GM23338 (cell line): ENCODE measurements around the gene AIP. TPM values are rescaled to one million over a fixed set of nuclear protein-coding genes. Genes with fewer than 3 reads are reported as not detected.

ENCODE experiments used
- ATAC-seq: fragments of 200-7000 bp; cut with Tn5 transposase; 3 replicates; pipeline ENCODE4 v1.9.1; 2020
- DNase-seq: peaks from one replicate; pipeline ENCODE4 v3.0.0-alpha.2; 2015; ENCODE audit warnings: low spot score
- H2AFZ ChIP-seq: fragments of 200-600 bp; sonication (generic); 2 replicates; pipeline ENCODE4 v1.8.0; 2016; ENCODE audit warnings: antibody characterized with exemption, mild to moderate bottlenecking, moderate library complexity
- H3F3A ChIP-seq: fragments of 200-600 bp; sonication (generic); replicated peaks from 2 replicates; pipeline ENCODE4 v1.8.0; 2017; ENCODE audit warnings: antibody characterized with exemption, mixed run types, low read depth
- H3K27ac ChIP-seq: fragments of 200-600 bp; sonication (generic); 2 replicates; pipeline ENCODE4 v1.6.1; 2016; ENCODE audit warnings: low read depth
- H3K27me3 ChIP-seq: fragments of 200-600 bp; sonication (generic); 2 replicates; pipeline ENCODE4 v1.8.0; 2016; ENCODE audit warnings: mild to moderate bottlenecking, mixed run types, moderate library complexity; ENCODE audit not compliant: insufficient read depth
- H3K36me3 ChIP-seq: fragments of 200-600 bp; sonication (generic); 2 replicates; pipeline ENCODE4 v1.8.0; 2016; ENCODE audit warnings: mild to moderate bottlenecking; ENCODE audit not compliant: insufficient read depth
- H3K4me1 ChIP-seq: fragments of 200-600 bp; sonication (generic); 2 replicates; pipeline ENCODE4 v1.8.0; 2016; ENCODE audit warnings: mild to moderate bottlenecking, moderate library complexity; ENCODE audit not compliant: insufficient read depth
- H3K4me2 ChIP-seq: fragments of 200-600 bp; sonication (generic); 2 replicates; pipeline ENCODE4 v1.7.1; 2017; ENCODE audit warnings: mixed run types
- H3K4me3 ChIP-seq: fragments of 200-600 bp; sonication (generic); 2 replicates; pipeline ENCODE4 v1.6.1; 2016; ENCODE audit warnings: mixed run types
- H3K79me2 ChIP-seq: fragments of 200-600 bp; sonication (generic); replicated peaks from 2 replicates; pipeline ENCODE4 v1.8.0; 2017; ENCODE audit warnings: mild to moderate bottlenecking; ENCODE audit not compliant: insufficient read depth
- H3K9me2 ChIP-seq: fragments of 200-600 bp; sonication (generic); 2 replicates; pipeline ENCODE4 v1.8.0; 2017; ENCODE audit not compliant: insufficient read depth
- H4K20me1 ChIP-seq: fragments of 200-600 bp; sonication (generic); replicated peaks from 2 replicates; pipeline ENCODE4 v1.8.0; 2017; ENCODE audit warnings: mild to moderate bottlenecking; ENCODE audit not compliant: insufficient read depth
- H3K27ac Mint-ChIP-seq: 2 replicates; pipeline ENCODE4 v1.8.0; 2020; ENCODE audit warnings: inconsistent platforms, mild to moderate bottlenecking, moderate library complexity, mixed read lengths
- H3K27me3 Mint-ChIP-seq: 3 replicates; pipeline ENCODE4 v1.8.0; 2022; ENCODE audit warnings: low read depth, mild to moderate bottlenecking, moderate library complexity, mixed read lengths, inconsistent platforms; ENCODE audit not compliant: insufficient read depth, poor library complexity
- H3K36me3 Mint-ChIP-seq: 3 replicates; pipeline ENCODE4 v1.8.0; 2021; ENCODE audit warnings: low read depth, mild to moderate bottlenecking, inconsistent platforms, moderate library complexity, mixed read lengths
- H3K4me1 Mint-ChIP-seq: 3 replicates; pipeline ENCODE4 v1.8.0; 2020; ENCODE audit warnings: mild to moderate bottlenecking, inconsistent platforms, mixed read lengths
- H3K4me3 Mint-ChIP-seq: 3 replicates; pipeline ENCODE4 v1.8.0; 2021; ENCODE audit warnings: moderate library complexity, mild to moderate bottlenecking, inconsistent platforms, mixed read lengths
- H3K9me3 Mint-ChIP-seq: 3 replicates; pipeline ENCODE4 v1.8.0; 2020; ENCODE audit warnings: moderate library complexity, mild to moderate bottlenecking, inconsistent platforms, mixed read lengths
- CREB1 ChIP-seq: fragments of 250-450 bp; sonication (Bioruptor Pico); IDR thresholded peaks from 2 replicates; pipeline ENCODE4 v1.5.0; 2020; ENCODE audit warnings: low read depth, mild to moderate bottlenecking, moderate library complexity
- EZH2 ChIP-seq: fragments of 200-600 bp; sonication (generic); IDR thresholded peaks from one replicate; pipeline ENCODE4 v1.8.0; 2017; ENCODE audit warnings: antibody characterized with exemption, mild to moderate bottlenecking, low read depth; ENCODE audit not compliant: unreplicated experiment
- EZH2phosphoT487 ChIP-seq: fragments of 200-600 bp; sonication (generic); IDR thresholded peaks from one replicate; pipeline ENCODE4 v1.8.1; 2018; ENCODE audit warnings: antibody characterized with exemption; ENCODE audit not compliant: unreplicated experiment
- JUNB ChIP-seq: IDR thresholded peaks from one replicate; pipeline ENCODE4 v1.6.1; 2016; ENCODE audit warnings: antibody characterized with exemption; ENCODE audit not compliant: unreplicated experiment
- NANOG ChIP-seq: IDR thresholded peaks from 2 replicates; pipeline ENCODE4 v1.6.1; 2016; ENCODE audit warnings: antibody characterized with exemption, borderline replicate concordance
- POLR2AphosphoS5 ChIP-seq: IDR thresholded peaks from 2 replicates; pipeline ENCODE4 v1.6.1; 2016; ENCODE audit warnings: antibody characterized with exemption, low read depth
- STAT1 ChIP-seq: IDR thresholded peaks from one replicate; pipeline ENCODE4 v1.6.1; 2016; ENCODE audit warnings: antibody characterized with exemption; ENCODE audit not compliant: unreplicated experiment
- ZNF114 ChIP-seq: fragments of 250-450 bp; sonication (Bioruptor Pico); IDR thresholded peaks from 2 replicates; pipeline ENCODE4 v1.5.0; 2020; ENCODE audit warnings: mild to moderate bottlenecking, moderate library complexity
- ZNF331 ChIP-seq: fragments of 250-450 bp; sonication (Bioruptor Pico); IDR thresholded peaks from 2 replicates; pipeline ENCODE4 v1.5.0; 2020; ENCODE audit warnings: low read depth, mild to moderate bottlenecking, moderate library complexity
- ZNF462 ChIP-seq: fragments of 250-450 bp; sonication (Bioruptor Pico); IDR thresholded peaks from 2 replicates; pipeline ENCODE4 v1.5.0; 2020; ENCODE audit warnings: mild to moderate bottlenecking, moderate library complexity
- polyA plus RNA-seq: library from polyadenylated mRNA; unstranded; fragments of >200 nt; fragmentation: Nextera tagmentation; extraction: Ambion mirVana; gene quantifications from 2 replicates; pipeline ENCODE4 v1.2.1, GENCODE V29; 2016
- total RNA-seq: library from RNA; depleted of rRNA; stranded (reverse); fragments of >200 nt; shearing (Covaris generic); gene quantifications from 2 replicates; pipeline ENCODE4 v1.2.3, GENCODE V29; 2014
- TF ChIP-seq, protein P1 (sequence below), 2 experiments: fragments of 200-600 bp in 1 of 2; sonication (generic) in 1 of 2; conservative IDR thresholded peaks; 2 replicates each; pipeline versions ENCODE4 v1.5.1 to v1.6.1; 2016 to 2017; ENCODE audit warnings: antibody characterized with exemption in 2 of 2, low read depth in 2 of 2, mild to moderate bottlenecking in 2 of 2, moderate library complexity in 1 of 2
- TF ChIP-seq, protein P2 (sequence below): IDR thresholded peaks from 2 replicates; pipeline ENCODE4 v1.6.1; 2016; ENCODE audit warnings: antibody characterized with exemption

Gene AIP
- total and polyA plus RNA-seq, 2 experiments from 2014 or later, result 29.1 to 32.1 TPM

DNA sequence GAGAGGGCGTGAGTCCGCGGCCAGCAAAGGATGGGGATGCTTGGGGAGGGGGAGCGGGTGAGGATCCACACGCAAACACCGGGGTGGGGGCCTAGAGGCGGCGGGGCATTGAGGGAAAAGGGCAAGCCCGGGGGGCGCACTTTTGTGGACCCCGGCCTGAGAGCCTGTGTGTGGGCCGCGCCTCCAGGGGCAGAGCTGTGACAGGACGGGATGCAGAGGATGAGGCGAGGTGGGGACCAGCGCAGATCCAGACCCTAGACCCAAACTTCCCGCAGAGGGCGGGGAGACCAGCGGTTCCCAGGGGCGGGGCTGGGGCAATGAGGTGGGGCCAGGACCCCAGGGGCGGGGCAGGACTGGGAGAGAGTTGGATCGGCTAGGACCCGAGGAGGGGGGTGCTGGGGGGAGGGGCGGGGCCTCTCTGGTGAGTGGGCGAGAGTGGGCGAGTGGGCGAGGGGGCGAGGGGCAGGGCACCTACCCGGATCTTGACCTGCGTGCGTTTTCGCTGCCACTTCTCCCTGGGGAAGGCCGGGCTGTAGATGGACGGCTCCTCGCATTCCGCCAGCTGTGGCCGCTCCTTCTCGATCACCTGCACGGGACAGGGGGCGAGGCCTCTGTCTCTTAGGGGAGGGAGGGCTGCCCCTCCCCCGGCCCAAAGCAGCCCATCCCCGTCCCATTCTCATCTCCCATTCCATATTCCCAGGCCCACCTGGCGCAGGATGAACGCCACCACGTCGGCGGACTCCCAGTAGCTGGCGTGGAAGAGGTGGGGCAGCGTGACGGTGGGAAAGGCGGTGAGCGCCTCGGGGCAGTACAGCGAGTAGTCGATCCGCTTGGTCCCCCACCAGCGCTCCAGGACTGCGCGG, 11.8 kb downstream of the AIP start:
- Histone ChIP-seq H3K4me2 (no peak overlapping the region), H3K4me1 (no peaks in the 10 kb centered on the region), H3K27ac (no peak overlapping the region), H3K9me2 (no peaks in the 10 kb centered on the region), H3K27me3 (no peaks in the 10 kb centered on the region), H3K4me3 (no peak overlapping the region), H3K79me2 (no peaks in the 10 kb centered on the region), H2AFZ (no peak overlapping the region), H4K20me1 (no peaks in the 10 kb centered on the region; the same call in 1 of the 2 replicates), H3F3A (0 out of 2 replicates have a peak, but pooled peaks cover 3% of the 10 kb centered on the region), H3K36me3 (no peaks in the 10 kb centered on the region; the same call in 1 of the 2 replicates)
- Mint-ChIP-seq H3K4me1 (no peaks in the 10 kb centered on the region; the same call in 2 of the 3 replicates), H3K9me3 (no peaks in the 10 kb centered on the region), H3K27me3 (peaks cover 4% of the 10 kb centered on the region), H3K36me3 (peaks cover 3% of the 10 kb centered on the region; the same call in 1 of the 3 replicates), H3K4me3 (no peak overlapping the region), H3K27ac (no peak overlapping the region)
- DNase-seq (peak; percentile 42), ATAC-seq (peak; percentile 61)
- TF ChIP-seq, protein P1, sequence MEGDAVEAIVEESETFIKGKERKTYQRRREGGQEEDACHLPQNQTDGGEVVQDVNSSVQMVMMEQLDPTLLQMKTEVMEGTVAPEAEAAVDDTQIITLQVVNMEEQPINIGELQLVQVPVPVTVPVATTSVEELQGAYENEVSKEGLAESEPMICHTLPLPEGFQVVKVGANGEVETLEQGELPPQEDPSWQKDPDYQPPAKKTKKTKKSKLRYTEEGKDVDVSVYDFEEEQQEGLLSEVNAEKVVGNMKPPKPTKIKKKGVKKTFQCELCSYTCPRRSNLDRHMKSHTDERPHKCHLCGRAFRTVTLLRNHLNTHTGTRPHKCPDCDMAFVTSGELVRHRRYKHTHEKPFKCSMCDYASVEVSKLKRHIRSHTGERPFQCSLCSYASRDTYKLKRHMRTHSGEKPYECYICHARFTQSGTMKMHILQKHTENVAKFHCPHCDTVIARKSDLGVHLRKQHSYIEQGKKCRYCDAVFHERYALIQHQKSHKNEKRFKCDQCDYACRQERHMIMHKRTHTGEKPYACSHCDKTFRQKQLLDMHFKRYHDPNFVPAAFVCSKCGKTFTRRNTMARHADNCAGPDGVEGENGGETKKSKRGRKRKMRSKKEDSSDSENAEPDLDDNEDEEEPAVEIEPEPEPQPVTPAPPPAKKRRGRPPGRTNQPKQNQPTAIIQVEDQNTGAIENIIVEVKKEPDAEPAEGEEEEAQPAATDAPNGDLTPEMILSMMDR (conservative IDR thresholded peaks at IDR 0.05; ENCODE audit: low read depth in 2 of 2), result no peak
- TF ChIP-seq, protein P2, sequence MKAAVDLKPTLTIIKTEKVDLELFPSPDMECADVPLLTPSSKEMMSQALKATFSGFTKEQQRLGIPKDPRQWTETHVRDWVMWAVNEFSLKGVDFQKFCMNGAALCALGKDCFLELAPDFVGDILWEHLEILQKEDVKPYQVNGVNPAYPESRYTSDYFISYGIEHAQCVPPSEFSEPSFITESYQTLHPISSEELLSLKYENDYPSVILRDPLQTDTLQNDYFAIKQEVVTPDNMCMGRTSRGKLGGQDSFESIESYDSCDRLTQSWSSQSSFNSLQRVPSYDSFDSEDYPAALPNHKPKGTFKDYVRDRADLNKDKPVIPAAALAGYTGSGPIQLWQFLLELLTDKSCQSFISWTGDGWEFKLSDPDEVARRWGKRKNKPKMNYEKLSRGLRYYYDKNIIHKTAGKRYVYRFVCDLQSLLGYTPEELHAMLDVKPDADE, result no peak
- TF ChIP-seq ZNF331 (CRISPR knock-in tag) (no peak), EZH2phosphoT487 (no peak), STAT1 (no peak), POLR2AphosphoS5 (no peak), NANOG (no peak), EZH2 (no peak), ZNF462 (CRISPR knock-in tag) (no peak), JUNB (no peak), ZNF114 (CRISPR knock-in tag) (no peak), CREB1 (CRISPR knock-in tag) (no peak)
